Effector CD8-positive, alpha-beta T cell (primary cell): ENCODE results near the gene SMG5.

Experiments used
- DNase-seq: peaks from one replicate; lab custom pipeline; 2025; lab: John Stamatoyannopoulos, UW

The SMG5 gene

DNA sequence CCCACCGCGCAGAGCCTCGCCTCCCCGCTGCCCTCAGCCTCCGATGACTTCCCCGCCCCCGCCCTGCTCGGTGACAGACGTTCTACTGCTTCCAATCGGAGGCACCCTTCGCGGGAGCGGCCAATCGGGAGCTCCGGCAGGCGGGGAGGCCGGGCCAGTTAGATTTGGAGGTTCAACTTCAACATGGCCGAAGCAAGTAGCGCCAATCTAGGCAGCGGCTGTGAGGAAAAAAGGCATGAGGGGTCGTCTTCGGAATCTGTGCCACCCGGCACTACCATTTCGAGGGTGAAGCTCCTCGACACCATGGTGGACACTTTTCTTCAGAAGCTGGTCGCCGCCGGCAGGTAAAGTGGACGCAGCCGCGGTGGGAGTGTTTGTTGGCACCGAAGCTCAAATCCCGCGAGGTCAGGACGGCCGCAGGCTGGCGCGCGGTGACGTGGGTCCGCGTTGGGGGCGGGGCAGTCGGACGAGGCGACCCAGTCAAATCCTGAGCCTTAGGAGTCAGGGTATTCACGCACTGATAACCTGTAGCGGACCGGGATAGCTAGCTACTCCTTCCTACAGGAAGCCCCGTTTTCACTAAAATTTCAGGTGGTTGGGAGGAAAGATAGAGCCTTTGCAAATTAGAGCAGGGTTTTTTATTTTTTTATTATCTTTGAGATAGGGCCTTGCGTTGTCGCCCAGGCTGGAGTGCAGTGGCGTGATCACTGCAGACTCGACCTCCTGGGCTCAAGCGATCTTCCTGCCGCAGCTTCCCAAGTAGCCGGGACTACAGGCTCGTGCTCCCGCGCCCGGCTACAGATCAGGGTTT, 69.6 kb downstream of the SMG5 start, which contains the start of gene PMF1:
PMF1 (plus strand) TSS at position 175 of the 811 bp plus-strand sequence; CDS start at position 184, 9 bp downstream.
- DNase-seq: peak; percentile 94

GRCh38 chr1:156212130-156212529, 70.5 kb downstream of the SMG5 start:
- no peak for DNase-seq

- DNase-seq: no peak
These were observed 71.4 kb downstream of the SMG5 start for GRCh38 chr1:156211243-156211642.

DNA sequence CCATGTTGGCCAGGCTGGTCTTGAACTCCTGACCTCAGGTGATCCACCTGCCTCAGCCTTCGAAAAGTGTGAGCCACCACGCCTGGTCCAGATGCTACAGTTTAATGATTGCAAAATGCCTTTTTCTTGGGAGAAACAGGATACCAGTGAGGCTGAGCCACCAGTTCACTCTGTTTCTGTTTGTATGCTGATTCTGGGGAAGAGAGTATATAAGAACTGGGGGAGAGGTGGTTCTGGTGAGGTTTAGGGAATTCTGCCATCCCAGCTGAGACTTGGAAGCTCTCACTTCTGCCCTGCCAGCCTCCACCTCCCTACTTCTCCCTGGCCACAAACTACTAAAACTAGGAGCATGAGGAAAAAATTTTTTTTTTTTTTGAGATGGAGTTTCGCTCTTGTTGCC, 77.9 kb downstream of the SMG5 start:
- no peak for DNase-seq

DNA sequence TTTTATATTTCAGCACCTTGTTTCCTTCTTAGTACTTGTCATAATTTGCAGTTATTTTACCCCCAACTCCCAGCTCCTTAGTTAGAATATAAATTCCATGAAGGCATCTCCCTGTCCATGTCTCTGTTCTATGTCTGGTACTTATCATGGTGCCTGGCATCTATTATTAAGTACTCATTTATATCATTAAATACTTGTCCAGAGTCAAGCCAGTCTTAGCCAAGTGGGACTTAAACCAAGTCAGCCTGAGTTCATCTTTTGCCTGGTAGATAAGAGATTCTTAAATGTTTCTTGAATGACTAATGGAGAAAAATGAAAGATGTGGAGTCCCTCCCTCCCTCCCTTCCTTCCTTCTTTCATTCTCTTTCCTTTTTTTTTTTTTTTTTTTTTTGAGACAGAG, 79.3 kb downstream of the SMG5 start:
- no peak for DNase-seq

- DNase-seq: no peak
These were observed 82.6 kb downstream of the SMG5 start for GRCh38 chr1:156200044-156200443.
